GM19463 (cell line): Measurements from ENCODE around the gene GRM8.
"Not testable (repeated sequence)": the region's sequence is repeated elsewhere in the genome, so short reads cannot be mapped to it uniquely, and the experiment has no call there.

Experiments used
- ATAC-seq: cut with Tn5 transposase; IDR thresholded peaks from one replicate; pipeline ENCODE4 v1.9.1; 2021; ENCODE audit warnings: mild to moderate bottlenecking, moderate library complexity; ENCODE audit not compliant: unreplicated experiment

GRM8 gene

DNA sequence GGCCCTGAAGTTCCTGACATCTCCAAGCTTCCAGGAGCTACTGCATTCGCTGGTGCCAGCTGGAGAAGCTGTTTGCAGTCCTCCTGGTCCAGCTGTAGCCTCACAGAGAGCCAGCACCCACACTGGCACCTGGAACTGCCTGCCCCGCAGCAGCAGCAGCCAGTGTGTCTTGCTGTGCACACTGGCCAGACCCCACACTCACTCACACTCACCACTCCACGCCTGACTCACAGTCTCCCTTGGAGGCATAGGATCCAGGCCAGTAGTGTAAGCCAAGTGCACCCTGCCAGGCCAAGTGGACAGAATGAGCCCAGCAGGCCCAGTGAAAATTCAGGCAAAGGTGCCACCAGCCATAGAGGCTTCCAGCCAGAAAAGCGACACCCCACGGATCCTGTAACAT is 566.3 kb downstream of the GRM8 start:
- ATAC-seq: no peak

GRCh38 chr7:126685596-126685995 is 567.1 kb downstream of the GRM8 start:
- ATAC-seq: no peak

DNA sequence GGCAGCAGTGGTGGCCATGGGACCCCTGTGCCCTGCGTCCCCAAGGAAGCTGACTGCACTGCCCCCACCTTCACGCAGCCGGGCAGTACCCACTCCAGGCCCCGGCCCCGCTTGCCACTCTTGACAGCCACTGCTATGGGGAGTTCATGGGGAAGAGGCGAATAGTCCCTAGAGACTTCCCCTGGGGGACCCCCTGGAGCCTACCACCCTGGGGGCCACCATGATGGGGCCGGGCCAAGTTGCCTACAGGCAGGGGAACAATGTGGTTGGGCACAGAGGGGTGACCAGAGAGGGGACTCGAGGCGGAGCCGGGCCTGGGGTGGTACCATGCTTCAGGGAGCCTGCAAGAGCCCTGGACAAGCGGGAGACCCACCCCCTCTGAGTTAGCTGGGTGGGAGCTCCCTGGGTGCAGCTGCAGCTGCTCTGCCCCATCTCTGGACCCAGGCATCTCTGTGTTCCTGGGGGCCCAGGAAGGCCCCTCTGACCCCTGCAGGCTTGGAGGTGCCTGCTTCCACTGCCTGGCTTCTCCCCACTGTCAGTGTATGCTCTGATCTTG is 567.6 kb downstream of the GRM8 start:
- ATAC-seq: no peak

DNA sequence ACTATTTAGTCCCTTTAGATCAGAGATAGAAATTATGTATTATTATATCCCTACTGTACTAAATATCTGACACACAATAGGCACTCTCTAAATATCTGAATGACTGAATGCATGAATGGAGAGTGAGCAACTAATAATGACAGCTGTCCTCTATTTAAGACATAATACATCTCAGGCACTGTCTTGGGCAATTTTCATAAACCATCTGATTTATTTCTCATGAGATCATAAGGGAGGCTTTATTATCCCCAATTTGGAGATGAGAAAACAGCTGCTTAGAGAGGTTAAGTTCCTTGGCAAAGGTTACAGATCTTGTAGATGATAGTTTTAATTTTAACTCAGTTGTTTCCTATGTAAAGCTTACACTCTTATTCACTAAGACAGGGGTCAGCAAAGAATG is 570.6 kb downstream of the GRM8 start:
- no peak for ATAC-seq

DNA sequence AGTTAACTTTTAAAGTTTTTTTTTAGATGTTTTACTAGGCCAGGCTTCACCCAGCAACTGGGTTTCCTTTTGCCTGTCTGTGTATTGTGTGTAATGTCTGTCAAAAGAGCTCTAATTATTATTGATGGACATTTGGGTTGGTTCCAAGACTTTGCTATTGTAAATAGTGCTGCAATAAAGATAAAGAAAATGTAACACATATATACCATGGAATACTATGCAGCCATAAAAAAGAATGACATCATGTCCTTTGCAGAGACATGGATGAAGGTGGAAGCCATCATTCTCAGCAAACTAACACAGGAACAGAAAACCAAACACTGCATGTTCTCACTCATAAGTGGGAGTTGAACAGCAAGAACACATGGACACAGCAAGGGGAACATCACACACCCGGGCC is 584.0 kb downstream of the GRM8 start:
- ATAC-seq: not testable (repeated sequence)

- ATAC-seq: no peak
Observed at GRCh38 chr7:126668367-126668752, 584.4 kb downstream of the GRM8 start.

GRCh38 chr7:126667742-126668366 is 584.9 kb downstream of the GRM8 start:
- ATAC-seq: no peak

- ATAC-seq: no peak
Observed at GRCh38 chr7:126662856-126663255, 589.9 kb downstream of the GRM8 start.

DNA sequence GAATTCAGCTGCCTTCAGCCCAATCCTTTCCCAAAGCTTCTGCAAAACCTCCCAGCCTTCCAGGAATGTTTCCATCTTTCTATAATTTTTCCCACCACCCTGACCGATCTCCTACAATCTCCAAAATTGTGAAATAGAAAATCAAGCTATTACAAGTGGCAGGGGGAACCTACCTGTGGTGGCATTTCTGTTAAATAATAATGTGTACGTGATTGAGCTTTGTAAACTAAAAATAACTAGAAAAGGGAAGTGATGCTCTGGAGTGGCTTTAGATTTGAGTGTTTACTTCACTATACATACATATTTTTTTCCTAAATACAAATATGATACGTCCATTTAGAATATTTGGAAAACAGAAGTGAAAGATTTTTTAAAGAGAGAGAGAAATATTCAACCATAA is 593.6 kb downstream of the GRM8 start:
- ATAC-seq: peak; percentile 60

DNA sequence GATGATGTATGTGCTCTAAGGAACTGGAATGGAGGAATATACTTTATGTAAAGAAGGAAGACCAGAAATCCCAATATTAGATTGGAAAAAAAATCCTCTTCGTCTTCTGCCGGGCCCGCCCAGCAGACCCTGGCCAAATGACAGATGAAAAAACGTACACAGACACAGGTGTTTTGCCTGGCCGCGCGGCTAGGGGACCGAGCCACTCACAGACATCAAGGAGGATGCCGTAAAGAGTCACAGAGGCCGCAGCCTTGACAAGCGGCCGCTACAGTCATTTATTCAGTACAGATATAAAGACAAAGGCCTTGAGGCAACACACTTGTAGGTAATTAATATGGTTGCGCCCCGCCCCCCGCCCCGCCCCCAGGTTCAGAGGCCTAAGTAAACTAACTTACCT is 594.1 kb downstream of the GRM8 start:
- no peak for ATAC-seq

- ATAC-seq: peak; percentile 89
Observed at GRCh38 chr7:126657599-126658358, 595.0 kb downstream of the GRM8 start.

DNA sequence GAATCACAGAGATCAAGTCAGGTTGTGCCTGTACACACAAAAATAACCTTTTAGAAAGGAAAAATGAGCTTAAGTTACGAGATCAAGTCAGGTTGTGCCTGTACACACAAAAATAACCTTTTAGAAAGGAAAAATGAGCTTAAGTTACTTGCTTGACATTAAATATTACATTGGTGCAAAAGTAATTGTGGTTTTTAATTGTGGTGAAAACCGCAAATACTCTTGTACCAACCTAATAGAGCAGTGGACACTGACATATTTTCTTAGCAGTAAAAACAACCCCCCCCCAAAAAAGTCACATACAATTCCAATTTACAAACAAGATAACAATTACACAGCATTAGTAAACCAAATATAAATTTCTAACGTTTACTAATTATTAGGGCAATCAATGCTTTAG is 595.6 kb downstream of the GRM8 start:
- ATAC-seq: no peak

DNA sequence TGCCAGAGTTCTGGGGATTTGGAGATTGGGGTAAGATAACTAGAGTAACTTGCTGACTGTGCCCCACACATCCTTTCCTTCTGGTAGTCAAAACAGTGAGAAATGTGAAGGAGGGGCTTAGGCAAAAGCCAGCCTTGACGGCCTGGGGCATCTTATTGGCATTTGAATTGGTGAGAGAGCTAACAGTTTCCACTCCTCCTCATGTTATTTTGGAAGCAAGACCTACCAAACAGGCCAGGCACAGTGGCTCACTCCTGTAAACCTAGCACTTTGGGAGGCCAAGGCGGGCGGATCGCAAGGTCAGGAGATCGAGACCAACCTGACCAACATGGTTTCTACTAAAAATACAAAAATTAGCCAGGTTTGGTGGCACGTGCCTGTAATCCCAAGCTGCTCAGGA is 596.6 kb downstream of the GRM8 start:
- no peak for ATAC-seq

GRCh38 chr7:126637538-126637937 is 615.2 kb downstream of the GRM8 start:
- ATAC-seq: no peak

DNA sequence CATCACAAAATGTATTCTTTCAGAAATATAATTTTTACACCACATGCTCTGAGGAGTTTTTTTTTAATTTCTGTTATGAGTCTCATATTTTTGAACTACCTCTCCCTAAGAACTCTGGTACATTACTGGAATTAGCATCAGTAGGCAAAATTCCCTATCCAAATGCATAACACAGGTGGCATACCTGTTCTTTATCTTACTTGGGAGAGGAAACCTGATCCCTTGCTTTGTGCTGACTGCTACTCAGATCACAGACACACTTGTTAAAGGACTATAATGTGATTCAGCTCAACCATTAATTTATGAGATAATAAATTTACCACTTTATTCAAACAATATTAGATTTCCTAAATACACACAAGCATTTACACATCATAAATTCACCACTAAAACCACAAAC is 617.2 kb downstream of the GRM8 start:
- no peak for ATAC-seq

GRCh38 chr7:126608339-126608776 is 644.4 kb downstream of the GRM8 start:
- no peak for ATAC-seq

GRCh38 chr7:126606331-126606730 is 646.4 kb downstream of the GRM8 start:
- ATAC-seq: no peak

GRCh38 chr7:126605553-126605952 is 647.2 kb downstream of the GRM8 start:
- ATAC-seq: no peak

GRCh38 chr7:126605056-126605455 is 647.7 kb downstream of the GRM8 start:
- no peak for ATAC-seq

- ATAC-seq: no peak
Observed at GRCh38 chr7:126589068-126589684, 663.6 kb downstream of the GRM8 start.

GRCh38 chr7:126578338-126578737 is 674.4 kb downstream of the GRM8 start:
- ATAC-seq: no peak
